ENCODE results near the gene PRSS16.

The PRSS16 gene

GRCh38 chr6:27290850-27291208 lies 43.3 kb downstream of the PRSS16 start:
- H3K9me3 ChIP-seq (ENCODE audit: control extremely low read depth in 1 of 5, control insufficient read depth in 4 of 5, insufficient read depth in 2 of 5, low read depth in 1 of 5, low read length in 4 of 5), result peaks cover 0 to 58% (median 15%) of the 10 kb centered on the region in 5 experiments
- peaks cover 45 to 100% (median 75%) of the 10 kb centered on the region in 5 experiments for H3K27me3 ChIP-seq (replicated peaks in 2 of 5; ENCODE audit: control insufficient read depth in 4 of 5, insufficient read depth in 5 of 5, low read length in 4 of 5)
- WGBS (ENCODE audit: insufficient coverage), result 20% methylated on average over 10 of the region's 10 CpGs
- H3K36me3 ChIP-seq (ENCODE audit: control insufficient read depth in 4 of 4, insufficient read depth in 4 of 4, low read length in 3 of 4), result no peaks in the 10 kb centered on the region
- no peak for DNase-seq
- no peaks in the 10 kb centered on the region for H3K4me1 ChIP-seq (ENCODE audit: control extremely low read depth in 1 of 4, control insufficient read depth in 4 of 4, insufficient read depth in 4 of 4, low read length in 3 of 4)
- ChIA-PET CTCF (no interaction called here), POLR2A (interaction anchor here (0.5 kb wide), 1 partner anchor 79 kb away, joined by 3 read pairs; no protein-coding TSS in a partner anchor)
- no peak overlapping the region for H3K4me3 ChIP-seq (ENCODE audit: control insufficient read depth in 1 of 7, extremely low read depth in 1 of 7, insufficient read depth in 4 of 7, low read depth in 2 of 7, low read length in 6 of 7)
- H3K27ac ChIP-seq (ENCODE audit: insufficient read depth in 1 of 2, low read depth in 1 of 2, low read length in 2 of 2, poor library complexity in 1 of 2, severe bottlenecking in 2 of 2), result no peak overlapping the region

DNA sequence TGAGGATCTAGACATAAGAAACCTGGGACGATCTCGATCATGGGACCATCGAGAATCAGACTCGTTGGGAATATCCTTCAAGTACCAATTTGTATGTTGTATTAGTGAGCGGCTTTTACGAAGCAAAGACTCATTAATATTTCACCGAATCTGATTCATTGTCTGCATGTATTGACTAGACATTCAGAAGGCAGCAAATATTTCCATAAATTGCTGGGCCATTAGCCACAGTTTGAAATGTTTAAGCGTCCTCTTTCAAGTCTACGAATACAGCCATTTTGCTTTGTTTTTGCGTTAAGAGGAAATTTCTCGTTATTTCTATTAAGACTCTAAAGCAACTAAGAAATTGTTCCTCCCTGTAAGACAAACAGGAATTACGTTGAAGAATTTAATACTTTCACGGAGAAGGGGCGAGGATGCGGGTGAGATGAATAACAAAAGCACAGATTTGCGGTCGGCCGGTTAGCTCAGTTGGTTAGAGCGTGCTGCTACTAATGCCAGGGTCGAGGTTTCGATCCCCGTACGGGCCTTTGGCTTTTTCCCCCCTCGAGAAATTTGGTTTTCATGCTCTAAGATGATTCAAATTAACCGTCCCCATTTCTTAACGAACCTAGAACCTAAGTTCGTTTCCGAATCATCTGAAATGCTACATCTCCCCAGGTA lies 46.1 kb downstream of the PRSS16 start:
- H3K36me3 ChIP-seq (ENCODE audit: control insufficient read depth in 4 of 4, insufficient read depth in 4 of 4, low read length in 3 of 4), result no peaks in the 10 kb centered on the region
- H3K27ac ChIP-seq (ENCODE audit: insufficient read depth in 1 of 2, low read depth in 1 of 2, low read length in 2 of 2, poor library complexity in 1 of 2, severe bottlenecking in 2 of 2), result no peak overlapping the region
- H3K4me1 ChIP-seq (ENCODE audit: control extremely low read depth in 1 of 4, control insufficient read depth in 4 of 4, insufficient read depth in 4 of 4, low read length in 3 of 4), result no peaks in the 10 kb centered on the region
- H3K4me3 ChIP-seq (ENCODE audit: control insufficient read depth in 1 of 7, extremely low read depth in 1 of 7, insufficient read depth in 4 of 7, low read depth in 2 of 7, low read length in 6 of 7), result no peak overlapping the region
- WGBS (ENCODE audit: insufficient coverage), result 20% methylated on average over 24 of the region's 28 CpGs
- ChIA-PET CTCF (no interaction called here), POLR2A (no interaction called here)
- H3K9me3 ChIP-seq (ENCODE audit: control extremely low read depth in 1 of 5, control insufficient read depth in 4 of 5, insufficient read depth in 2 of 5, low read depth in 1 of 5, low read length in 4 of 5), result peaks cover 0 to 61% (median 9%) of the 10 kb centered on the region in 5 experiments
- no peak for DNase-seq
- peaks cover 39 to 100% (median 84%) of the 10 kb centered on the region in 5 experiments for H3K27me3 ChIP-seq (replicated peaks in 2 of 5; ENCODE audit: control insufficient read depth in 4 of 5, insufficient read depth in 5 of 5, low read length in 4 of 5)

- CTCF ChIA-PET, result interaction anchor here (0.7 kb wide), 1 partner anchor 21 kb away, joined by 3 read pairs; no protein-coding TSS in a partner anchor
Measured at GRCh38 chr6:27294409-27294808, 46.9 kb downstream of the PRSS16 start.

GRCh38 chr6:27295301-27296079 lies 48.0 kb downstream of the PRSS16 start:
- Histone ChIP-seq H3K36me3 (ENCODE audit: control insufficient read depth in 4 of 4, insufficient read depth in 4 of 4, low read length in 3 of 4) (no peaks in the 10 kb centered on the region), H3K4me3 (ENCODE audit: control insufficient read depth in 1 of 7, extremely low read depth in 1 of 7, insufficient read depth in 4 of 7, low read depth in 2 of 7, low read length in 6 of 7) (no peak overlapping the region), H3K27me3 (replicated peaks in 2 of 5; ENCODE audit: control insufficient read depth in 4 of 5, insufficient read depth in 5 of 5, low read length in 4 of 5) (peaks cover 27 to 98% (median 73%) of the 10 kb centered on the region in 5 experiments), H3K9me3 (ENCODE audit: control extremely low read depth in 1 of 5, control insufficient read depth in 4 of 5, insufficient read depth in 2 of 5, low read depth in 1 of 5, low read length in 4 of 5) (peaks cover 1 to 57% (median 9%) of the 10 kb centered on the region in 5 experiments), H3K27ac (ENCODE audit: insufficient read depth in 1 of 2, low read depth in 1 of 2, low read length in 2 of 2, poor library complexity in 1 of 2, severe bottlenecking in 2 of 2) (no peak overlapping the region), H3K4me1 (ENCODE audit: control extremely low read depth in 1 of 4, control insufficient read depth in 4 of 4, insufficient read depth in 4 of 4, low read length in 3 of 4) (no peaks in the 10 kb centered on the region)
- 8% methylated on average over 17 of the region's 20 CpGs for WGBS (ENCODE audit: insufficient coverage)
- no peak for DNase-seq
- ChIA-PET CTCF (interaction anchor here (0.7 to 1.2 kb wide), 2 partner anchors 16 to 20 kb away, joined by 3 to 5 read pairs; no protein-coding TSS in a partner anchor), POLR2A (no interaction called here)

More at GRCh38 chr6:27294409-27294808, 46.9 kb downstream of the PRSS16 start:
- Histone ChIP-seq H3K4me1 (ENCODE audit: control extremely low read depth in 1 of 4, control insufficient read depth in 4 of 4, insufficient read depth in 4 of 4, low read length in 3 of 4) (no peaks in the 10 kb centered on the region), H3K36me3 (ENCODE audit: control insufficient read depth in 4 of 4, insufficient read depth in 4 of 4, low read length in 3 of 4) (no peaks in the 10 kb centered on the region), H3K27ac (ENCODE audit: insufficient read depth in 1 of 2, low read depth in 1 of 2, low read length in 2 of 2, poor library complexity in 1 of 2, severe bottlenecking in 2 of 2) (no peak overlapping the region), H3K9me3 (ENCODE audit: control extremely low read depth in 1 of 5, control insufficient read depth in 4 of 5, insufficient read depth in 2 of 5, low read depth in 1 of 5, low read length in 4 of 5) (peaks cover 1 to 59% (median 9%) of the 10 kb centered on the region in 5 experiments), H3K4me3 (ENCODE audit: control insufficient read depth in 1 of 7, extremely low read depth in 1 of 7, insufficient read depth in 4 of 7, low read depth in 2 of 7, low read length in 6 of 7) (no peak overlapping the region), H3K27me3 (replicated peaks in 2 of 5; ENCODE audit: control insufficient read depth in 4 of 5, insufficient read depth in 5 of 5, low read length in 4 of 5) (peaks cover 32 to 98% (median 76%) of the 10 kb centered on the region in 5 experiments)
- POLR2A ChIA-PET, result no interaction called here
- no peak for DNase-seq
- 24% methylated on average over 4 of the region's 5 CpGs for WGBS (ENCODE audit: insufficient coverage)

DNA sequence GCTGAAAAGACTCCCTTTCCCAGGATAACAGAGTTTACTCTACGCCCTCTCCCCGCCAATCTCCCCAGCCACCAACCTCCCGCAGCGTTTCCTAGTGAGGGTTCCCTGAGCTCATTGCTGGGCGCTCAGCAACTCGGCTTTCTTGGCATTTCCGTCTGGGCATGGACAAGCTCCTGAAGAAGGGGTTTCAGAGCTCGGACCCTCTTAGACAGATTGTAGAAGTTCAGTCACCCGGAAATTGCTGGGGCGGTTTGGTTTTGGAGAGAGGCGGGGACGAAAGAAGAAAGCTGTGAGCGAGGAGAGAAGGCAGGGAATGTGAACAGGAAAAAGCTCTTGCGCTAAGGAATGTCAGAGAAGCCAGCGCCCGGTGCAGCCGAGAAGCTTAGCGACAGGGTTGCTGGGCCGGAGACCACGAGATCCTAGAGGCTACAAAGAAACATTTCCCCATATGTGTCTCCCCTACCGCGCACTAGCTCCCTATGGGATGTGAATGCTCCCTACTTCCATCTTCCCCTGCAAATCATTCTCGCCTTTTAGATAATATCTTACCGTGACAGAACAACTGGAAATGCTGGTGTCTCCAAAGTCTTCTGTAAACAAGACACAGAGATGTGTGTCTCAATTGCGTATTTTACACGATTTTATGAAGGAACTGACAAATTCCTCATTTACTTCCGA lies 48.7 kb downstream of the PRSS16 start:
- Histone ChIP-seq H3K4me1 (ENCODE audit: control extremely low read depth in 1 of 4, control insufficient read depth in 4 of 4, insufficient read depth in 4 of 4, low read length in 3 of 4) (no peaks in the 10 kb centered on the region), H3K27me3 (replicated peaks in 2 of 5; ENCODE audit: control insufficient read depth in 4 of 5, insufficient read depth in 5 of 5, low read length in 4 of 5) (peaks cover 23 to 98% (median 72%) of the 10 kb centered on the region in 5 experiments), H3K4me3 (ENCODE audit: control insufficient read depth in 1 of 7, extremely low read depth in 1 of 7, insufficient read depth in 4 of 7, low read depth in 2 of 7, low read length in 6 of 7) (no peak overlapping the region), H3K9me3 (ENCODE audit: control extremely low read depth in 1 of 5, control insufficient read depth in 4 of 5, insufficient read depth in 2 of 5, low read depth in 1 of 5, low read length in 4 of 5) (peaks cover 1 to 50% (median 6%) of the 10 kb centered on the region in 5 experiments), H3K36me3 (ENCODE audit: control insufficient read depth in 4 of 4, insufficient read depth in 4 of 4, low read length in 3 of 4) (no peaks in the 10 kb centered on the region), H3K27ac (ENCODE audit: insufficient read depth in 1 of 2, low read depth in 1 of 2, low read length in 2 of 2, poor library complexity in 1 of 2, severe bottlenecking in 2 of 2) (no peak overlapping the region)
- ChIA-PET CTCF (interaction anchor here (1.2 kb wide), 1 partner anchor 15 kb away, joined by 5 read pairs; no protein-coding TSS in a partner anchor), POLR2A (no interaction called here)
- no peak for DNase-seq
- WGBS (ENCODE audit: insufficient coverage), result 4% methylated on average over 21 of the region's 27 CpGs

DNA sequence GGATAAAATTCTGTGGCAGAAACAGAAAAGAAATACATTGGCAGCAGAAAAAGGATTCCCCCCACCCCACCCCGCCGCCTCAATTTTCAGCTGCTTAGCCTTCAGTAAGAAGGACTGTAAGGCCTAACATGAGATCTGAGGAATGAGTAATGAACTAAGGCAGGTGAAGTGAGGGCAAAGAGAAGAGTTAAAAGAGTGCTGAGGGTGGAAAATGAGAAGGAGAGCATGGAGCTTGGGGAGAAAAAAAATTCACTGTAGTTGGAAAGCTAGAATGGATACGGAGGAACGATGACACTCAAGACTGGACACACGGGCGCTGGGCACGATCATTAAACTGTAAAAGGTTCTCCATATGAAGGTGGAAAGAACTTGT lies 50.0 kb downstream of the PRSS16 start:
- no peak overlapping the region for H3K4me3 ChIP-seq (ENCODE audit: control insufficient read depth in 1 of 7, extremely low read depth in 1 of 7, insufficient read depth in 4 of 7, low read depth in 2 of 7, low read length in 6 of 7)
- H3K27me3 ChIP-seq (replicated peaks in 2 of 5; ENCODE audit: control insufficient read depth in 4 of 5, insufficient read depth in 5 of 5, low read length in 4 of 5), result peaks cover 22 to 98% (median 70%) of the 10 kb centered on the region in 5 experiments
- POLR2A ChIA-PET, result no interaction called here
- H3K36me3 ChIP-seq (ENCODE audit: control insufficient read depth in 4 of 4, insufficient read depth in 4 of 4, low read length in 3 of 4), result no peaks in the 10 kb centered on the region
- no peaks in the 10 kb centered on the region for H3K4me1 ChIP-seq (ENCODE audit: control extremely low read depth in 1 of 4, control insufficient read depth in 4 of 4, insufficient read depth in 4 of 4, low read length in 3 of 4)
- H3K9me3 ChIP-seq (ENCODE audit: control extremely low read depth in 1 of 5, control insufficient read depth in 4 of 5, insufficient read depth in 2 of 5, low read depth in 1 of 5, low read length in 4 of 5), result peaks cover 0 to 38% (median 3%) of the 10 kb centered on the region in 5 experiments
- peak overlapping the region in 1 of 2 experiments; percentile 38 for H3K27ac ChIP-seq (ENCODE audit: insufficient read depth in 1 of 2, low read depth in 1 of 2, low read length in 2 of 2, poor library complexity in 1 of 2, severe bottlenecking in 2 of 2)
- WGBS (ENCODE audit: insufficient coverage), result 13% methylated on average over 2 of the region's 7 CpGs
- no peak for DNase-seq
- CTCF ChIA-PET, result no interaction called here
